ENCODE measurements around the gene MTA1. TPM values are rescaled to one million over a fixed set of nuclear protein-coding genes. Genes with fewer than 3 reads are reported as not detected.
A peak's percentile ranks its signal among the peaks of the same experiment; 100 is the strongest.

The MTA1 gene
- total and polyA plus RNA-seq, 2 of the 8 experiments (the other 6 are each of a cell fraction or from before 2014, with no cell fraction given): 73.9 to 221 TPM

DNA sequence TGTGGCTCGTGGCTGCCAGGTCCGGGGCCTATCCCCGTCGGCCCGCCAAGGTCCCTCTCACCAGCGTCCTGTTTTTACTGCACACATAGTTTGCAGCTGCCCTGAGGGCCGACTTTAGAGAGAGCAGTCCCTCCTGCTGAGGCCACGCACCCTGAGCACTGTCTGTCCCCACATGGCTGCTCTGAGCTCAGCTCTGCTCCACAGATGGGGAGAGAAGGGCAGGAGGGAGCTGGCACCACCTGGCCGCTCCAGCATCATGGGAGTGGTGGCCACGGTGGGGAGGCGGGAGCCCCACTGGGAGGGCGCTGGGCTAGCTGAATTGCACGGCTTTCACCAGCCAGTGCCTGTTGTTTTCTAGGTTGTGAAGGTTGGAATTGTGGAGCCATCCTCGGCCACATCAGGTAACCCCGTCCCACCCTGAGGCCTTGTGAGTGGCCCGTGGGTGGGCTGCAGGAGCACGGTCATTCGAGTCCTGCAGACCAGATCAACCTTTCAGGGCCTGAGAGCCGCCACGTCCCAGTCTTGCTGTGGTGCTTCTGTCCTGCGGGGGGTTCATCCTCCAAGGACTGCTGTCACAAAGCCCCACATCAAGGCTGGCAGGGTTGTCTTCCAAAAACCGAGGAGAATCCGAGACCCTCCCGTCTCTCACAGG, 28.7 kb upstream of the MTA1 start:
- H3K79me2 ChIP-seq (ENCODE audit: control insufficient read depth in 1 of 2, insufficient read depth in 2 of 2, low read length in 2 of 2): no peaks in the 10 kb centered on the region
- H2BK15ac ChIP-seq (ENCODE audit: low read length): no peak overlapping the region
- no peaks in the 10 kb centered on the region; the same call in 1 of the 2 replicates for H3K79me1 ChIP-seq (ENCODE audit: low read depth, low read length)
- no peak overlapping the region for H3K14ac ChIP-seq (ENCODE audit: insufficient read length)
- H4K91ac ChIP-seq (replicated peaks; ENCODE audit: insufficient read length, low read length): no peak overlapping the region
- ChIA-PET CTCF (ENCODE audit: partially characterized antibody) (interaction anchor here (1.0 to 2.0 kb wide), 4 partner anchors 21 to 99 kb away, joined by 3 to 9 read pairs (median 5); no protein-coding TSS in a partner anchor), POLR2A (ENCODE audit: partially characterized antibody) (interaction anchor here (1.0 to 1.8 kb wide), 3 partner anchors 14 to 21 kb away, joined by 4 to 7 read pairs (median 5); no protein-coding TSS in a partner anchor)
- WGBS, 2 experiments (ENCODE audit: extremely low coverage in 1 of 2, insufficient coverage in 1 of 2, insufficient read length in 1 of 2, insufficient replicate concordance in 2 of 2, low coverage in 1 of 2, low lambda C conversion rate in 2 of 2, missing lambda C conversion rate in 1 of 2): 94% methylated on average over 16 of the region's 24 CpGs; no CpG with 5 or more reads in 1 of the 2 experiments
- no peak overlapping the region for H3K18ac ChIP-seq (ENCODE audit: extremely low read depth, low read length)
- no peaks in the 10 kb centered on the region; a peak in 1 of 7 replicates for H3K4me1 ChIP-seq (replicated peaks in 1 of 4; ENCODE audit: control insufficient read depth in 3 of 4, insufficient read depth in 4 of 4, low read length in 3 of 4)
- no peak for FAIRE-seq
- H2BK120ac ChIP-seq (replicated peaks; ENCODE audit: low read depth, low read length): no peak overlapping the region
- H4K5ac ChIP-seq (ENCODE audit: insufficient read length, low read depth, low read length): no peak overlapping the region
- H2AK5ac ChIP-seq (ENCODE audit: low read depth, low read length): peak overlapping the region; percentile 24; the same call in 1 of the 2 replicates
- no peak overlapping the region for H2BK5ac ChIP-seq (ENCODE audit: low read depth, low read length)
- no peaks in the 10 kb centered on the region for H3K23me2 ChIP-seq (ENCODE audit: low read depth, low read length)
- no peak overlapping the region for H3K4me2 ChIP-seq (ENCODE audit: insufficient read depth in 1 of 2, low read depth in 2 of 2, low read length in 2 of 2)
- no peak for TF ChIP-seq EP300 (IDR thresholded peaks at IDR 0.05; ENCODE audit: borderline replicate concordance in 1 of 2, low read depth in 2 of 2, low read length in 2 of 2)
- no peak for TF ChIP-seq POU5F1 (IDR thresholded peaks at IDR 0.05; ENCODE audit: low read depth, low read length)
- TF ChIP-seq EGR1 (IDR thresholded peaks at IDR 0.05; ENCODE audit: borderline replicate concordance, low read depth, low read length): no peak
- no peak for TF ChIP-seq RXRA (IDR thresholded peaks at IDR 0.05; ENCODE audit: insufficient read depth, low read depth, low read length)
- TF ChIP-seq CHD2 (IDR thresholded peaks at IDR 0.05; ENCODE audit: low read length): no peak
- no peak for TF ChIP-seq KDM5A (IDR thresholded peaks at IDR 0.05; ENCODE audit: low read length)
- TF ChIP-seq RBBP5 (IDR thresholded peaks at IDR 0.05; ENCODE audit: borderline replicate concordance, low read depth, low read length): no peak
- TF ChIP-seq JUND (IDR thresholded peaks at IDR 0.05; ENCODE audit: low read length): no peak
- TF ChIP-seq MAFK (IDR thresholded peaks at IDR 0.05; ENCODE audit: low read depth, low read length): no peak
- TF ChIP-seq GTF2F1 (IDR thresholded peaks at IDR 0.05; ENCODE audit: borderline replicate concordance, low read depth, low read length): no peak
- H3K4ac ChIP-seq (replicated peaks; ENCODE audit: insufficient read length, low read depth, low read length): no peak overlapping the region
- H3K4me3 ChIP-seq (ENCODE audit: extremely low read depth in 1 of 4, insufficient read depth in 2 of 4, low read depth in 3 of 4, low read length in 4 of 4): no peak overlapping the region
- 0 out of 2 replicates have a peak overlapping the region, but pooled peaks have one; percentile 14 for H4K8ac ChIP-seq (ENCODE audit: extremely low read depth, insufficient read depth, low read length)
- no peak overlapping the region for H3K23ac ChIP-seq (ENCODE audit: insufficient read length)
- no peak overlapping the region for H2BK12ac ChIP-seq (ENCODE audit: low read depth, low read length)
- H3K27me3 ChIP-seq (replicated peaks in 1 of 4; ENCODE audit: control insufficient read depth in 3 of 4, extremely low read depth in 1 of 4, insufficient read depth in 3 of 4, low read length in 3 of 4): peaks cover 0 to under 1% (median 0%) of the 10 kb centered on the region in 4 experiments; a peak in 1 of 7 replicates
- H3K9ac ChIP-seq (replicated peaks in 1 of 4; ENCODE audit: extremely low read depth in 1 of 4, low read depth in 3 of 4, low read length in 3 of 4): no peak overlapping the region
- H2BK20ac ChIP-seq (ENCODE audit: low read length): no peak overlapping the region
- peaks cover 0 to 3% (median 1%) of the 10 kb centered on the region in 4 experiments; a peak in 2 of 8 replicates for H3K36me3 ChIP-seq (ENCODE audit: control insufficient read depth in 2 of 4, insufficient read depth in 4 of 4, low read length in 3 of 4)
- no peaks in the 10 kb centered on the region for H3K9me3 ChIP-seq (ENCODE audit: insufficient read depth in 2 of 2, low read depth in 1 of 2, low read length in 1 of 2)
- DNase-seq (ENCODE audit: low read depth in 1 of 2, low spot score in 2 of 2): no peak
- no peak overlapping the region for H3K56ac ChIP-seq (replicated peaks; ENCODE audit: insufficient read length, low read depth, low read length)
- H4K20me1 ChIP-seq (replicated peaks in 1 of 2; ENCODE audit: control insufficient read depth in 1 of 2, insufficient read depth in 2 of 2, low read length in 2 of 2): peaks cover 0 to 8% of the 10 kb centered on the region in 2 experiments
- H3K27ac ChIP-seq (ENCODE audit: low read depth, low read length): no peak overlapping the region
- no peak overlapping the region for H2AFZ ChIP-seq (ENCODE audit: low read length)

Data from H1 (cell line).